ENCODE results near the gene PRIM1.
A peak's percentile ranks its signal among the peaks of the same experiment; 100 is the strongest.
"Not testable (repeated sequence)": the region's sequence is repeated elsewhere in the genome, so short reads cannot be mapped to it uniquely, and the experiment has no call there.

PRIM1 gene

DNA sequence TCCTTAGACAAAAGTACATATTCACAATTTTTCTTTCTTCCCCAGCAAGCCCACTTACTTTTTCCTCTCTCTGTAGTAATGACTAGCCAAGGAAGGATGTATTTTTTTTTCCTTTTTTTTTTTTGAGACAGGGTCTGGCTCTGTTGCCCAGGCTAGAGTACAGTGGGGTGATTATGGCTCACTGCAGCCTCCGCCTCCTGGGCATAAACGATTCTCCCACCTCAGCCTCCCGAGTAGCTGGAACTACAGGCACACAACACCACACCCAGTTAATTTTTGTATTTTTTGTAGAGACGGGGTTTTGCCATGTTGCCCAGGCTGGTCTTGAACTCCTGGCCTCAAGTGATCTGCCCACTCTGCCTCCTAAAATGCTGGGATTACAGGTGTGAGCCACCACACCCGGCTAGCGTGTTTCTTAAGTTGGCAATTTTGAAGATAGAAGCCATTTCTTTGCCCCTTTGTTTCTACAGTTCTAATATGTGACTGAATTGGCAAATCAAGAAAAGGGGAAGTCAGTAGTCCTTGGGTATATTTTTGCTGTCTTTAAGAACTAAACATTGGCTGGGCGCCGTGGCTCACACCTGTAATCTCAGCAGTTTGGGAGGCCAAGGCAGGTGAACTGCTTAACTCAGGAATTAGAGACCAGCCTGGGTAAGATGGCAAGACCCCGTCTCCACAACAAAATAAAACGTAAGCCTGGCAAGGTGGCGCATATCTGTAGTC, 23.8 kb downstream of the PRIM1 start:
- Mint-ChIP-seq H3K4me3 (no peak overlapping the region), H3K9me3 (no peaks in the 10 kb centered on the region), H3K4me1 (ENCODE audit: low read depth) (peaks cover 22% of the 10 kb centered on the region), H3K27ac (no peak overlapping the region), H3K36me3 (ENCODE audit: low read depth) (peaks cover 63% of the 10 kb centered on the region), H3K27me3 (no peaks in the 10 kb centered on the region)

DNA sequence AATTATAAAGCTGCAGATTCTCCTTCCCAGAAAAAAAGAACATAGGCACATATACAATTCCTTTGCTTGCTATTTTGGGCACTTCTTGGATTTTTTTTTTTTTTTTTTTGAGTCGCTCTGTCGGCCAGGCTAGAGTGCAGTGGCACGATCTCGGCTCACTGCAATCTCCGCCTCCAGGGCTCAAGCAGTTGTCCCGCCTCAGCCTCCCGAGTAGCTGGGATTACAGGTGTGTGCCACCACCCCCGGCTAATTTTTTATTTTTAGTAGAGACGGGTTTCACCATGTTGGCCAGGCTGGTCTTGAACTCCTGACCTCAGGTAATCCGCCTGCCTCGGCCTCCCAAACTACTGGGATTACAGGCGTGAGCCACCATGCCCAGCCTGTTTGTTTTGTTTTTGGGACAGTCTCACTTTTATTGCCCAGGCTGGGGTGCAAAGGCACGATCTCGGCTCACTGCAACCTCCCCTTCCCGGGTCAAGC, 25.9 kb downstream of the PRIM1 start:
- H3K36me3 Mint-ChIP-seq (ENCODE audit: low read depth) = peaks cover 70% of the 10 kb centered on the region
- not testable (repeated sequence) for H3K27me3 Mint-ChIP-seq, H3K9me3 Mint-ChIP-seq
- H3K4me1 Mint-ChIP-seq (ENCODE audit: low read depth) = peaks cover 43% of the 10 kb centered on the region
- peak overlapping the region; percentile 100 for H3K27ac Mint-ChIP-seq
- peak overlapping the region; percentile 99 for H3K4me3 Mint-ChIP-seq

DNA sequence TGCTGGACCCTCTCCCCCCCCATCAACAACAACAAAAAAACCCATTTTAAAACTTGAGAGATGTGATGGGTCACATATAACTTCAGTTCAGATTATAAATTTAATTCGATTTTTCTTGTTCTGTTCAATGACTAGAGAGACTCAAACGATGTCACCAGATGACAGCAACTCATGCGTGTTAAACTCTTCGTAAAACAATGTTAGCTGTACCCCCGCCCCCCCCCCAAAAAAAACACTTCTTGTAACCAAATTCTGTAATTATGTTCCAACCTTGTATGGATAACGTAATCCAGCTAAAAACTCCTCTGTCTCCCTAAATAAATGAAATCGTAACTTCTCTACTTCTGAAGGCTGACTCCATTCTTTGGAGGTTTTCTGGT, 26.4 kb downstream of the PRIM1 start:
- peak overlapping the region; percentile 100 for H3K27ac Mint-ChIP-seq
- H3K4me1 Mint-ChIP-seq (ENCODE audit: low read depth) = peaks cover 48% of the 10 kb centered on the region
- H3K4me3 Mint-ChIP-seq = peak overlapping the region; percentile 99
- no peaks in the 10 kb centered on the region for H3K9me3 Mint-ChIP-seq
- H3K36me3 Mint-ChIP-seq (ENCODE audit: low read depth) = peaks cover 70% of the 10 kb centered on the region
- H3K27me3 Mint-ChIP-seq = no peaks in the 10 kb centered on the region

DNA sequence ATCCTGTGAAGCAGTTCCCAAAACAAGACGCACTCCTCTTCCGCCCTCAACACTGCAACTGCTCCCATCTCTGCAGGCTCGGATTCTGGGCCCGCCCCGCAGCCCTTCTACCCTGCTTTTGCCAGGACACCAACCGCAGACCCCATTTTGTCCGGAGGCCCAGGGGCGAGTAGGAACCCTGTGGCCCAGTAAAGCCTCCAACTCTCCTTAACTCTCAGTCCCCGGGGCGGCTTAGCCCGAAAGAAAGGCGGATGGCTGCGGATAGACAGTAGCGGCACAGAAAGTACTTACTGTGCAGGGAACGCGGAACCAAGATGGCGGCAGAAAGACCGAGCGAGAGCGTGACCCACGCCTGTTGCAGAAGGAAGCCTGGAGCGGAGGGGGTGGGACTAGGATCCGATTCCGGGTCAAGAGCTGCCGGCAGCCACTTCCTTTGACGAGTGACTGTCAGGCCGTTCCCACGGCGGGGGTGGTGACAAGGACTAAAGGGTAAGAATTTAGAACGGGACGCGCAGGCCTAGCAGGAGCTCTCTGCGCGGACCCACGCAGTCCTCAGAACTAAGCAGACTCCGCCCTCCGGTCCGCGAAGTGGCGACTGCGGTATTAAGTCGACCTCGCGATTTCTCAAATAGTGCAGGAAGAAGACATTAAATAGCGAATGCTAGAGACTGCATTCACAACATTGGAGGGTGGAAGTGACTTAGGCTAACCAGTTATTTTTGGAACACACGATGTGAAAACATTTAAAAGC, 27.0 kb downstream of the PRIM1 start, which contains the start of gene NACA:
Gene NACA, minus strand, starts transcription at position 328 of the 751 bp plus-strand sequence. CDS start 778 bp downstream, outside the sequence.
- Mint-ChIP-seq H3K4me1 (ENCODE audit: low read depth) (peaks cover 54% of the 10 kb centered on the region), H3K9me3 (no peaks in the 10 kb centered on the region), H3K27me3 (no peaks in the 10 kb centered on the region), H3K27ac (peak within 1 kb of the TSS; percentile 100), H3K4me3 (peak within 1 kb of the TSS; percentile 99), H3K36me3 (ENCODE audit: low read depth) (peaks cover 74% of the 10 kb centered on the region)

DNA sequence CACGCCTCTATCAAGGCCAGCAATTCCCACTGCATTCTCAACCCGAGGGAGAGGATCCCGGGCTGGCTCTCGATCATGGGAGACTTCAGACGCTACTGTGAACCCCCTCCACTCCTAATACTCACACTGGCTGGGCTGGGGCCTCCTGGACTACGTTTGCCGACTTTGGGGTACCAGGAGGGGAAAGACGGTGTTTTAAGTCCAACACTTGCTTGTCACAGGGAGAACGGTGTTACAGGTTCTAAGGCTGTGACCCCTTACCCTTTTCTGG, 27.5 kb downstream of the PRIM1 start:
- peak overlapping the region; percentile 99 for H3K4me3 Mint-ChIP-seq
- H3K27ac Mint-ChIP-seq = peak overlapping the region; percentile 100
- peaks cover 75% of the 10 kb centered on the region for H3K36me3 Mint-ChIP-seq (ENCODE audit: low read depth)
- no peaks in the 10 kb centered on the region for H3K9me3 Mint-ChIP-seq
- H3K27me3 Mint-ChIP-seq = no peaks in the 10 kb centered on the region
- peaks cover 59% of the 10 kb centered on the region for H3K4me1 Mint-ChIP-seq (ENCODE audit: low read depth)

DNA sequence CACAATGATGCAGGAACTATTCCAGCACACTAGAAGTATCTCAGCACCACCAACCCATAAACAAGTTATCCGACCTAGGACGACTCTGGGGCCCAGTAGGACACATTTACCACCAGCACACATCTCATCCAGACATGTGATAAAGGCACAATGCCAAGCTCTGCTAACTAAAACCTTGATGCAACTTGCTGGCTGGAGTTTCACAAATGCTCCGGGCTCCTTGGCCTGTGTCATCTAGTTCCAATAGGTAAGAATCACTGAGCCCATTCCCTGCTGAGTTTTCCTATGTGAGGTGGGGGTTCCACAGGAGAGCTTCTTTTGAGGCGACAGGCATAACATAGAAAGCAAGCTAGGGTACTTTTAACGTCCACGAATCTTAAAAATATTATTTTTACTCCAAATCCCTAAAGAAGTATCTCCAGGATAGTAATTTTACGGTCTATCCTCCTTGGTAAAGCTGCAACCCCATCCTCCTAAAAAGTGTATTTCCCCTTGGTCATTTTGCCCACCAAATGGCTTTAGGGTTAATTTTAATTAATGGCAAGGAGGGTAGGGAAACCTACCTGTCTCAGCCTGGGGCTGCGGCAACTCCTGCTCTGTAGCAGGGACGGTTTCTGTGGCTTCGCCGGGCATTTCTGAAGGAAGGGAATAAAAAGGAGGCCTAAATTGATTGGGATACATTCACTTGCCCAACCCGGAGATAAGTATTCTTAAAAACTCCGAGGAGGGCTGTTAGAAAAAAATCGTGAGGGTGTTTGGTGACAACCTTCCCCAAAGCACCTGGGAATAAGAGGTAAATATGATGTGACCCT, 28.0 kb downstream of the PRIM1 start:
- Mint-ChIP-seq H3K9me3 (no peaks in the 10 kb centered on the region), H3K4me1 (ENCODE audit: low read depth) (peaks cover 64% of the 10 kb centered on the region), H3K27me3 (no peaks in the 10 kb centered on the region), H3K27ac (peak overlapping the region; percentile 100), H3K36me3 (ENCODE audit: low read depth) (peaks cover 77% of the 10 kb centered on the region), H3K4me3 (peak overlapping the region; percentile 99)

DNA sequence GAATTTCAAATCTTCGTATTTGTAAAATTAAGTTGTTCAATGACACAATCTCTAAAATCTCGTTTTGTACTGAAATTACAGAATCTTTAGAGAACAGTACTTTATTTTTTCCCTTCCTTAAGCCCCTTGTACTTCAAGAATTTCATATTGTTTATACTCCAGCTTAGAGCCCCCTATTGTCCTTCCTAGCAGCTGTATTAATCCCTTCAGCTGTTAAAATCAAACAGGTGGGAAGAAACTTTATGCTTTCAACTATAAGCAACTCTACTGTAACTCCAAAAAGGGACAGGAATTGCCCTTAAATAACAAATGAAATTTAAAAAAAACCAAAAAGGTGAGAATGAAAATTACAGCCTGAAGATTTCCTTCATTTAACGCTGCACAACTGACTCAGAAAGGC, 28.8 kb downstream of the PRIM1 start:
- Mint-ChIP-seq H3K27me3 (no peaks in the 10 kb centered on the region), H3K9me3 (no peaks in the 10 kb centered on the region), H3K4me1 (ENCODE audit: low read depth) (peaks cover 70% of the 10 kb centered on the region), H3K4me3 (peak overlapping the region; percentile 99), H3K27ac (peak overlapping the region; percentile 100), H3K36me3 (ENCODE audit: low read depth) (peaks cover 78% of the 10 kb centered on the region)

DNA sequence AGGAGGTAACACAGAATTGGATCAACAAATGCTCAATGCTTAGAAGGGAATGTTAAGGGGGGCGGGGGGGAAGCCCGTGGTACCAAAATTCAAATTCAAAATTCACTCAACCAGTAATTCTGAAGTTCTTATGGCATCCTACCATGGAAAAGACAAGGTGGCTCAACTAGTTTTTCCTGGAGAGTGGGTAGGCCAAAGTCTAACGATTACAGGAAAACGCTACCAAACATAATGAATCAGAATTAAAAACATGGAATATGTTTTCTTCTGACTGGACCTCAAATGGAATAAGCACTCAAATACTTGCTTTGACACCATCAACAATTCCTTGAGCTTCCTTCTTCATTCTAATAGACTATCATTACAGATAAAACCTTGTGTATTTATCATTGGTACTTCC, 29.3 kb downstream of the PRIM1 start:
- peak overlapping the region; percentile 99 for H3K4me3 Mint-ChIP-seq
- peaks cover 70% of the 10 kb centered on the region for H3K4me1 Mint-ChIP-seq (ENCODE audit: low read depth)
- H3K27ac Mint-ChIP-seq = peak overlapping the region; percentile 90
- H3K27me3 Mint-ChIP-seq = no peaks in the 10 kb centered on the region
- H3K9me3 Mint-ChIP-seq = no peaks in the 10 kb centered on the region
- peaks cover 75% of the 10 kb centered on the region for H3K36me3 Mint-ChIP-seq (ENCODE audit: low read depth)

DNA sequence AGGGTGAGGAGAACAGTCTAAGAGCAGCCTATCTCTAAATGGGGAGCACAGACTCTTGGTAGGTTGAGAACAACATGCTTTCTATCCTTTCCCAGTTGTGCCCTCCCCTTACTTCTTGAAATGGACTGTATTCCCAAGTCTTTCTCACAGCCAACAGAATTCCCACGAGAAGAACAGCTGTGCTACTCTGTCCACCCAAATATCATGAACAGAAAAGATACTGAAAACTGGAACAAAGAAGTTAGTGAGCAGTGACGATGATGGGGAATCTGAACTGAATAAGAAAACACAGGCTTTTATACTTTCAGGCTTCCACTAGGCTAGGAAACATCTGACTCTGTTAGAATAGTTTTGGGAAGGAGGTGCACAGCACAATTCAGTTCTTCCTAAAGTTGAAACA, 30.4 kb downstream of the PRIM1 start:
- Mint-ChIP-seq H3K4me3 (peak overlapping the region; percentile 99), H3K27ac (peak overlapping the region; percentile 90), H3K4me1 (ENCODE audit: low read depth) (peaks cover 74% of the 10 kb centered on the region), H3K36me3 (ENCODE audit: low read depth) (peaks cover 74% of the 10 kb centered on the region), H3K27me3 (no peaks in the 10 kb centered on the region), H3K9me3 (no peaks in the 10 kb centered on the region)

DNA sequence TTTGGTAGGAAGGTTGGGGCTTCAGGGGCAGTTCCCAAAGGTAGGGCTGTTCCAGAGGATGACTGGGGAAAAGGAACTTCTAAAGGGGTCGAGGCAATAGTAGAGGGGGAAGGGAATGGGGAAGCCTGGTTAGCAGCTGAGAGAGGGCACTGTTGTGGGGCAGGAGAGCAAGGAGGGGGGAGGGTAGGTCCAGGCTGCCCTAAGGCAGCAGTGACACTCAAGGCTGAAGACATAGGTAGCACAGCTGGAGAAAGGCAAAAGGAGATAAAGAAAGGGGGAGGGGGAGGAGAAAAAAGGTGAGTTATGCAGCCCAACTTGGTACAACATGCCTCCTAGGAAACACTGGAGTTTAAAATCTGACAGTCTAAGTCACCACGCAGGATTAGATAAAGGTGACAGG, 30.9 kb downstream of the PRIM1 start:
- H3K27me3 Mint-ChIP-seq = no peaks in the 10 kb centered on the region
- H3K4me1 Mint-ChIP-seq (ENCODE audit: low read depth) = peaks cover 77% of the 10 kb centered on the region
- peaks cover 78% of the 10 kb centered on the region for H3K36me3 Mint-ChIP-seq (ENCODE audit: low read depth)
- H3K9me3 Mint-ChIP-seq = no peaks in the 10 kb centered on the region
- peak overlapping the region; percentile 90 for H3K27ac Mint-ChIP-seq
- peak overlapping the region; percentile 99 for H3K4me3 Mint-ChIP-seq

DNA sequence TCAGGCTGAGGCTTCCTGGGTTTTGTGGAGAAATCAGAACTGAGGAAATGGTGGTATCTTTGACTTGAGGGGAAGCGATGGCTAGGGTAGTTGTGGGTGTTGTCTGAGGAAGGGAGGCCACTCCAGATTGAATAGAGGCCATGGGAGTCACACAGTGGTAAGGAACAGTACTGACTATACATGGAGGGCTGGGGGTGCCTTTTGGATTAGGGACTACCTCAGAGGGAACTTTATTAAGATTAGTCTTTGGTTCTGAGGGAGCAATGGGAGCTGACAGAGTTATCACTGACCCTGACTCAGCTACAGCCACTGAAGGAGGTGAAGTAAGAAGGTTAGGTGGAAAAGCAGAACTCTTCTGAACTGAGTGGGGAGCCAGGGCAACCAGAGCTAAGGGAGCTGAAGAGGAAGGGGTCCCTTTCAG, 31.4 kb downstream of the PRIM1 start:
- H3K9me3 Mint-ChIP-seq = no peaks in the 10 kb centered on the region
- peak overlapping the region; percentile 99 for H3K4me3 Mint-ChIP-seq
- H3K4me1 Mint-ChIP-seq (ENCODE audit: low read depth) = peaks cover 77% of the 10 kb centered on the region
- H3K27me3 Mint-ChIP-seq = no peaks in the 10 kb centered on the region
- peak overlapping the region; percentile 90 for H3K27ac Mint-ChIP-seq
- peaks cover 82% of the 10 kb centered on the region for H3K36me3 Mint-ChIP-seq (ENCODE audit: low read depth)

DNA sequence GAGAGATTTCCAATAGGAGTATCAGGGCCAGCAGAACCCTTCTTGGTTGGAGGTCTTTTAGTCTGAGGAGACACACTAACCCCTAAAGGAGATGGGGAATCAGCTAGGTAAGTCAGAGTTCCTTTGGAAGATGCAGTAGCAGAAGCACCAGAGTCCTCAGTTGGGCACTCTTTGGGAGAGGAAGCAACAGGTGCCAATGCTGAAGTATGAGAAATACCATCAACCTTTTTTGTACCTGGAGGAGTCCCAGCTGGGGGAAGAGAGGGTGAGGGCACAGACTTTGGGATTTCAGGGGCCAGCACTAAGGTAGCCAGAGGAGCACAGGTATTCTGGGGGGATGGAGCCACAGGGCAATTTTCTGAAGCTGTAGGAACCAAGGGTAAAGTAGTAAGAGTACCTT, 33.1 kb downstream of the PRIM1 start:
- Mint-ChIP-seq H3K36me3 (ENCODE audit: low read depth) (peaks cover 87% of the 10 kb centered on the region), H3K4me1 (ENCODE audit: low read depth) (peaks cover 76% of the 10 kb centered on the region), H3K4me3 (peak overlapping the region; percentile 46), H3K9me3 (no peaks in the 10 kb centered on the region), H3K27ac (peak overlapping the region; percentile 90), H3K27me3 (no peaks in the 10 kb centered on the region)

DNA sequence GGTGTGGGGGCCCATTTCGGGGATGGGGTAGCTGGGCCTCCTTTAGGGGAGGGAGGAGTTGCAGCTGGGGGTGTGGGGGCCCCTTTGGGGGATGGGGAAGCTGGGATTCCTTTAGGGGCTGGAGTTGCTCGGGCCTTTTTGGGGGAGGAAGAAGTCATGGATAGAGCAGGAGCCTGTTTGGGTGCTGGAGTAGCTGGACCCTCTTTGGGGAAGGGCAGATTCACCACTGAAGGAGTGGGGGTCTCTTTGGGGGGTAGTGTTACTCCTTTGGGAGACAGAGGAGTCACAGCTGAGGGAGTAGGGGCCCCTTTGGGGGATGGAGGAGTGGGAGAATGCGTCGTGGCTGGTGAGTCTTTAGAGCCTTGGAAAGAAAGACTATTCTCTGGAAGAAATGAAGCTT, 33.5 kb downstream of the PRIM1 start:
- Mint-ChIP-seq H3K9me3 (no peaks in the 10 kb centered on the region), H3K4me3 (peak overlapping the region; percentile 46), H3K36me3 (ENCODE audit: low read depth) (peaks cover 87% of the 10 kb centered on the region), H3K4me1 (ENCODE audit: low read depth) (peaks cover 72% of the 10 kb centered on the region), H3K27me3 (no peaks in the 10 kb centered on the region), H3K27ac (peak overlapping the region; percentile 90)

DNA sequence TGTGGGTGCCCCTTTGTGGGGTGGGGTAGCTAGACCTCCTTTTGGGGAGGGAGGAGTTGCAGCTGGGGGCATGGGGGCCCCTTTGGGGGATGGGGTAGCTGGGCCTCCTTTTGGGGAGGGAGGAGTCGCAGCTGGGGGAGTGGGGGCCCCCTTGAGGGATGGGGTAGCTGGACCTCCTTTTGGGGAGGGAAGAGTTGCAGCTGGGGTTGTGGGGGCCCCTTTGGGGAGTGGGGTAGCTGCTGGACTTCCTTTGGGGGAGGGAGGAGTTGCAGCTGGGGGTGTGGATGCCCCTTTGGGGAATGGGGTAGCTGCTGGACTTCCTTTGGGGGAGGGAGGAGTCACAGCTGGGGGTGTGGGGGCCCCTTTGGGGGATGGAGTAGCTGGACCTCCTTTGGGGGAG, 34.0 kb downstream of the PRIM1 start:
- Mint-ChIP-seq H3K27ac (no peak overlapping the region), H3K9me3 (no peaks in the 10 kb centered on the region)

More for the DNA sequence above, 34.0 kb downstream of the PRIM1 start:
- Mint-ChIP-seq H3K4me3 (no peak overlapping the region), H3K36me3 (ENCODE audit: low read depth) (peaks cover 87% of the 10 kb centered on the region), H3K4me1 (ENCODE audit: low read depth) (peaks cover 68% of the 10 kb centered on the region), H3K27me3 (no peaks in the 10 kb centered on the region)
